Breast epithelium (tissue), 3 donors: ENCODE results near the gene RYR3.

Experiments used
- POLR2AphosphoS5 ChIP-seq, 3 donors: sonication (generic); formaldehyde crosslinking; IDR thresholded peaks; one replicate each; pipeline ENCODE4 v1.6.1; 2017; ENCODE audit warnings: antibody characterized with exemption in 3 of 3
- TF ChIP-seq, protein P1 (sequence below), 3 donors: fragments of 450-650 bp; IDR thresholded peaks; one replicate each; pipeline ENCODE4 v1.5.1; 2016 to 2017; ENCODE audit warnings: antibody characterized with exemption in 3 of 3, mild to moderate bottlenecking in 3 of 3, moderate library complexity in 3 of 3

- TF ChIP-seq, protein P1, sequence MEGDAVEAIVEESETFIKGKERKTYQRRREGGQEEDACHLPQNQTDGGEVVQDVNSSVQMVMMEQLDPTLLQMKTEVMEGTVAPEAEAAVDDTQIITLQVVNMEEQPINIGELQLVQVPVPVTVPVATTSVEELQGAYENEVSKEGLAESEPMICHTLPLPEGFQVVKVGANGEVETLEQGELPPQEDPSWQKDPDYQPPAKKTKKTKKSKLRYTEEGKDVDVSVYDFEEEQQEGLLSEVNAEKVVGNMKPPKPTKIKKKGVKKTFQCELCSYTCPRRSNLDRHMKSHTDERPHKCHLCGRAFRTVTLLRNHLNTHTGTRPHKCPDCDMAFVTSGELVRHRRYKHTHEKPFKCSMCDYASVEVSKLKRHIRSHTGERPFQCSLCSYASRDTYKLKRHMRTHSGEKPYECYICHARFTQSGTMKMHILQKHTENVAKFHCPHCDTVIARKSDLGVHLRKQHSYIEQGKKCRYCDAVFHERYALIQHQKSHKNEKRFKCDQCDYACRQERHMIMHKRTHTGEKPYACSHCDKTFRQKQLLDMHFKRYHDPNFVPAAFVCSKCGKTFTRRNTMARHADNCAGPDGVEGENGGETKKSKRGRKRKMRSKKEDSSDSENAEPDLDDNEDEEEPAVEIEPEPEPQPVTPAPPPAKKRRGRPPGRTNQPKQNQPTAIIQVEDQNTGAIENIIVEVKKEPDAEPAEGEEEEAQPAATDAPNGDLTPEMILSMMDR (IDR thresholded peaks at IDR 0.05), result no peak
- no peak for TF ChIP-seq POLR2AphosphoS5 (IDR thresholded peaks at IDR 0.05)
Observed at GRCh38 chr15:33874156-33874555, 563.4 kb downstream of the RYR3 start.
